Tracheal epithelial cell (primary cell): ENCODE results near the gene DSTN. TPM values are rescaled to one million over a fixed set of nuclear protein-coding genes. Genes with fewer than 3 reads are reported as not detected.

ENCODE experiments used
- total RNA-seq: library from RNA; depleted of rRNA; stranded (reverse); fragments of >200 nt; gene quantifications from 2 replicates; pipeline ENCODE4 v1.2.1, GENCODE V29; 2014

The DSTN gene
- 230 and 280 TPM in 2 replicates for total RNA-seq

GRCh38 chr20:17569616-17570346 lies at the start of gene DSTN:
TSS of gene DSTN (plus strand) at chr20:17570075. CDS start at chr20:17570209, 134 bp downstream.

DNA sequence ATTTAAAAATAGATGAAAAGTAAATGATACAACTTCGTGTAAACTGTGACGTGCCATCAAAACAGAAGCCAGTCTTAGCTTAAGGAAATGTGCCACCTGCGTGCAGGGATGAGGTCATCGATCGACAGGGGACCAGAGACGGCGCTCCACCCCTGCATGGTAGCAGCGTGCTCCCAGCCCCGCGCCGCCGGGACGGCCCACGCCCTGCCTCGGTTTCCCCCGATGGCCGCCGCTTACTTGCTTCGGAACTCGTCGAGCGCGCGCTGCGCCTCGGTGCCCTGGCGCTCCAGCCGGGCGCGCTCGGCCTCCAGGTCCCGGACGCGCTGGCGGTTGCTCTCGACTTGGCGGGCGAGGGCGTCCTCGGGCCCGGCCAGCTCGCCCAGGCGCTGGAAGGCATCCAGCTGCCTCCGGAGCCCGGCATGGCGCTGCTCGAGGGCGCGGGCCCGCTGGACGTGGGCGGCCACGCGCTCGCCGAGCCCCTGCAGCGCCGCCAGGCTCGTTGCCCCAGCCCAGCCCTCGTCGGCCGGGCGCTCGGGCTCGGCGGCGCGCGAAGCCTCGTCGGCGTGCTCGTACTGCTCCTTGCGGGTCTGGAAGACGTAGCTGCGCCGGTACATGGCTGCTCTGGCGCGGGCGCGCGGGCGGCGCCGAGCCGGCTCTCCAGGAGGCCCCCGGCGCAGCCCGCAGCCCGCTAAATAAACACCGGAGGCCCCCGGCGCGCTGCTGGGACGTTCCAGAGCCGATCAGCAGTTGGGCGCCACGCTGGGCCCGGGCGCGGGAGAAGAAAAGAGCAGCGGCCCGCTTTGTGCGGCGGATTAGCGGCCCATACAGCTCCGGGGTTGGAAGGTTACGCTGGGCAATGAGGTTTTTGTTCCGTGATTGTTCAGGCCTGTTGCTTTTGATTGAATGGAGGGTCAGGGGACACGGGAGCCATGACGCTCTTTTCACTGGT lies 38.9 kb upstream of the DSTN start, which contains the start of gene BFSP1:
TSS of gene BFSP1 (minus strand) at position 664 of the 949 bp plus-strand sequence. CDS start at position 614, 50 bp downstream.

Other genes with a start within 250 kb of the DSTN start
- gene BFSP1, start 38.7 kb upstream of the DSTN start, total RNA-seq: 3.1 and 6.0 TPM in 2 replicates
- 50.9 and 109 TPM in 2 replicates for gene RRBP1, start 112.2 kb downstream of the DSTN start, total RNA-seq
- gene BANF2, start 129.9 kb downstream of the DSTN start, total RNA-seq: not detected in 2 replicates